ENCODE measurements around the gene USF3.

Gene USF3

DNA sequence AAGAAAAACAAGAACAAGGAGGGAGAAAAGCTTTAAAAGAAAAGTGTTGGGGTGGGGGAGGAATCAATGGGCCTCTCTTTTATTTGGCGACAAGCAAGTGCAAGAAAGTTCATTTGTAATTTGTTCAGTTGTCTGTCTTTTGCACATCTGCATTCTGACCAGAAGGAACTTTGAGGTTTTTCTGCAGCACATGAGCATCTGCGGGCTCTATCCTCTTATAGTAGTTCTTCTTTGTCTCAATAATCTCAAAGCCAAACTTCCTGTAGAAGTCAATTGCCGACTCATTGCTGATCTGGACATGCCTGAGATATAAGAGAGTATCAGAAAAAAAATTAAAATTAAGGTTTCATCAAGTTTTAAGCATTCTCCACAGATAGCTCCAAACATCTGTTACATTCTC is 25.2 kb upstream of the USF3 start:
- Mint-ChIP-seq H3K9me3 (no peaks in the 10 kb centered on the region), H3K4me1 (ENCODE audit: low read depth in 2 of 2) (peaks cover 2 to 23% of the 10 kb centered on the region in 2 donors), H3K36me3 (ENCODE audit: insufficient read depth) (peaks cover 62% of the 10 kb centered on the region), H3K27me3 (no peaks in the 10 kb centered on the region), H3K4me3 (no peak overlapping the region), H3K27ac (peak overlapping the region in 1 of 2 donors; percentile 23)
- no peak for DNase-seq
- ATAC-seq (replicated peaks): no peak

GRCh38 chr3:113719758-113720157 is 23.3 kb upstream of the USF3 start:
- peaks cover 61% of the 10 kb centered on the region for H3K36me3 Mint-ChIP-seq (ENCODE audit: insufficient read depth)
- no peaks in the 10 kb centered on the region for H3K27me3 Mint-ChIP-seq
- DNase-seq: no peak
- peaks cover under 1 to 13% of the 10 kb centered on the region in 2 donors for H3K4me1 Mint-ChIP-seq (ENCODE audit: low read depth in 2 of 2)
- H3K27ac Mint-ChIP-seq: no peak overlapping the region
- H3K9me3 Mint-ChIP-seq: no peaks in the 10 kb centered on the region
- no peak overlapping the region for H3K4me3 Mint-ChIP-seq
- no peak for ATAC-seq (replicated peaks)

GRCh38 chr3:113719294-113719693 is 22.9 kb upstream of the USF3 start:
- no peak for DNase-seq
- Mint-ChIP-seq H3K27ac (no peak overlapping the region), H3K4me1 (ENCODE audit: low read depth in 2 of 2) (peaks cover 0 to 9% of the 10 kb centered on the region in 2 donors), H3K9me3 (no peaks in the 10 kb centered on the region), H3K27me3 (no peaks in the 10 kb centered on the region), H3K36me3 (ENCODE audit: insufficient read depth) (peaks cover 57% of the 10 kb centered on the region), H3K4me3 (no peak overlapping the region)
- ATAC-seq (replicated peaks): no peak

GRCh38 chr3:113717818-113718217 is 21.4 kb upstream of the USF3 start:
- no peaks in the 10 kb centered on the region for H3K27me3 Mint-ChIP-seq
- peaks cover 52% of the 10 kb centered on the region for H3K36me3 Mint-ChIP-seq (ENCODE audit: insufficient read depth)
- peak overlapping the region; percentile 55 to 63 for H3K27ac Mint-ChIP-seq
- no peak for DNase-seq
- H3K4me1 Mint-ChIP-seq (ENCODE audit: low read depth in 2 of 2): peaks cover 0 to under 1% of the 10 kb centered on the region in 2 donors
- no peak overlapping the region for H3K4me3 Mint-ChIP-seq
- no peaks in the 10 kb centered on the region for H3K9me3 Mint-ChIP-seq
- ATAC-seq (replicated peaks): no peak

DNA sequence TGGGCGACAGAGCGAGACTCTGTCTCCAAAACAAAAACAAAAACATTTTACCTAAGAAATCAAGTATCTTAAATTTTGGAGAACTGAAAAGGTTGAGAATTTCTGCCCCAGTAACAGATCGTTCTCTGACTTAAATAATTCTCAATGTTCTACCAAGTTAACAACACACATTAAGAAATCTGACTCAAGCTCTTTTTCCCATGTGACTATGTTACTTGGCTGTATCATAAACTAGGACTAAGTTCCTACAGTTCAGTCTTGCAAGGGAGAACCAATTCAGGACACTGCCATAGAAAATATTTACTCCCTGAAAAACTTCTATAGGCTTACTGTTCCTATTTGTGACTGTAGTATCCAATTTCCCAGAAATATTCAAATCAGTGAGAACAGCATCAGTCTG is 20.9 kb upstream of the USF3 start:
- DNase-seq (no peak), ATAC-seq (replicated peaks) (no peak)
- Mint-ChIP-seq H3K9me3 (no peaks in the 10 kb centered on the region), H3K4me1 (ENCODE audit: low read depth in 2 of 2) (no peaks in the 10 kb centered on the region), H3K36me3 (ENCODE audit: insufficient read depth) (peaks cover 49% of the 10 kb centered on the region), H3K4me3 (no peak overlapping the region), H3K27ac (peak overlapping the region; percentile 55 to 63), H3K27me3 (no peaks in the 10 kb centered on the region)

DNA sequence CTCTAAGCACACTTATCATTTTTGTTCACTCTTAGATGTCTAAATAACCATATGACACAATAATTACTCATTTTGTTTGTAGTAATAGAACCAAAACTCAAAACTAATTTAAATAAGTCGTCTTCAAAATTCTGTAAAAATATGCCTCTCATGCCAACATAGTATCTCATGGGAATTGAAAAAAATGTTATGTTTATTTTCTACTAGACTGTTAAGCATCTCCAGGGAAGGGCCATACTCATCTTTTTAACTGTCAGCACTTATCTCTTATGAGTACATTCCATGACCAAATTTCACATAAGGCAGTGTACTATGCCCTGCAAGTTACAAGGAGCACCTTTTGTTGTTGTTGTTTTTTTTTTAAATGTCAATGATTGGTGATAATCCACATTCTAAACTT is 18.3 kb upstream of the USF3 start:
- ATAC-seq (replicated peaks): no peak
- no peaks in the 10 kb centered on the region for H3K4me1 Mint-ChIP-seq (ENCODE audit: low read depth in 2 of 2)
- H3K9me3 Mint-ChIP-seq: no peaks in the 10 kb centered on the region
- peaks cover 26% of the 10 kb centered on the region for H3K36me3 Mint-ChIP-seq (ENCODE audit: insufficient read depth)
- peak overlapping the region; percentile 7 to 20 for H3K27ac Mint-ChIP-seq
- H3K27me3 Mint-ChIP-seq: no peaks in the 10 kb centered on the region
- H3K4me3 Mint-ChIP-seq: no peak overlapping the region
- DNase-seq: no peak

DNA sequence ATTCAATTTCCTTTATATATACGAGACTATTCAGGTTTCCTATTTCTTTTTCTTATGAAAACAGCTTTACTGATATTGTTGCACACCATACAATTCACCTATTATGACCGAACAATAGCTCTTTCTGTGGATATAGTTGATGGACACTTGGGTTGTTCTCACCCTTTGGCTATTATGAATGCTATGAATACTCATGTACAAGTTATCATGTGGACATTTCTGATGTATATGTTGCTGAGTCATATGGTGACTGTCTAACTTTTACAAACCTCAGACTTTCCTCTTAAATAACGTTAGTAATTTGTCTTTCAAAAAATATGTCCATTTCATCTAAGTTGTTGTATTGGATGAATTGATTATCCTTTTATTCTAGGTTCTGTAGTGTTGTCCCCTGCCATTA is 15.7 kb upstream of the USF3 start:
- no peak overlapping the region for H3K27ac Mint-ChIP-seq
- H3K4me3 Mint-ChIP-seq: no peak overlapping the region
- no peaks in the 10 kb centered on the region for H3K9me3 Mint-ChIP-seq
- no peaks in the 10 kb centered on the region for H3K4me1 Mint-ChIP-seq (ENCODE audit: low read depth in 2 of 2)
- DNase-seq (no peak), ATAC-seq (replicated peaks) (no peak)
- peaks cover 15 to 19% of the 10 kb centered on the region in 2 donors for H3K27me3 Mint-ChIP-seq
- H3K36me3 Mint-ChIP-seq (ENCODE audit: insufficient read depth): peaks cover 12% of the 10 kb centered on the region

GRCh38 chr3:113707835-113708234 is 11.4 kb upstream of the USF3 start:
- Mint-ChIP-seq H3K27ac (no peak overlapping the region), H3K9me3 (no peaks in the 10 kb centered on the region), H3K4me3 (no peak overlapping the region), H3K27me3 (peaks cover 23 to 45% of the 10 kb centered on the region in 2 donors), H3K4me1 (ENCODE audit: low read depth in 2 of 2) (no peaks in the 10 kb centered on the region), H3K36me3 (ENCODE audit: insufficient read depth) (no peaks in the 10 kb centered on the region)
- DNase-seq: no peak
- ATAC-seq (replicated peaks): no peak

- ATAC-seq (replicated peaks) (no peak), DNase-seq (no peak)
- H3K27ac Mint-ChIP-seq: no peak overlapping the region
- H3K4me1 Mint-ChIP-seq (ENCODE audit: low read depth in 2 of 2): peaks cover 15 to 26% of the 10 kb centered on the region in 2 donors
- peaks cover 4% of the 10 kb centered on the region for H3K36me3 Mint-ChIP-seq (ENCODE audit: insufficient read depth)
- no peaks in the 10 kb centered on the region for H3K9me3 Mint-ChIP-seq
- H3K4me3 Mint-ChIP-seq: no peak overlapping the region
- no peaks in the 10 kb centered on the region for H3K27me3 Mint-ChIP-seq
Measured at GRCh38 chr3:113698956-113699355, 2.5 kb upstream of the USF3 start.

- H3K27ac Mint-ChIP-seq: no peak overlapping the region
- peaks cover 4% of the 10 kb centered on the region for H3K36me3 Mint-ChIP-seq (ENCODE audit: insufficient read depth)
- H3K9me3 Mint-ChIP-seq: no peaks in the 10 kb centered on the region
- peaks cover 20 to 32% of the 10 kb centered on the region in 2 donors for H3K4me1 Mint-ChIP-seq (ENCODE audit: low read depth in 2 of 2)
- no peak overlapping the region for H3K4me3 Mint-ChIP-seq
- DNase-seq (no peak), ATAC-seq (replicated peaks) (no peak)
- no peaks in the 10 kb centered on the region for H3K27me3 Mint-ChIP-seq
Measured at GRCh38 chr3:113698213-113698742, 1.8 kb upstream of the USF3 start.

- H3K27ac Mint-ChIP-seq: no peak overlapping the region
- no peak overlapping the region for H3K4me3 Mint-ChIP-seq
- DNase-seq: peak in 1 of 3 experiments; percentile 7
- no peaks in the 10 kb centered on the region for H3K9me3 Mint-ChIP-seq
- peaks cover 21 to 35% of the 10 kb centered on the region in 2 donors for H3K4me1 Mint-ChIP-seq (ENCODE audit: low read depth in 2 of 2)
- no peaks in the 10 kb centered on the region for H3K27me3 Mint-ChIP-seq
- H3K36me3 Mint-ChIP-seq (ENCODE audit: insufficient read depth): peaks cover 4% of the 10 kb centered on the region
- ATAC-seq (replicated peaks): no peak
Measured at GRCh38 chr3:113697500-113698090, 1.2 kb upstream of the USF3 start.

DNA sequence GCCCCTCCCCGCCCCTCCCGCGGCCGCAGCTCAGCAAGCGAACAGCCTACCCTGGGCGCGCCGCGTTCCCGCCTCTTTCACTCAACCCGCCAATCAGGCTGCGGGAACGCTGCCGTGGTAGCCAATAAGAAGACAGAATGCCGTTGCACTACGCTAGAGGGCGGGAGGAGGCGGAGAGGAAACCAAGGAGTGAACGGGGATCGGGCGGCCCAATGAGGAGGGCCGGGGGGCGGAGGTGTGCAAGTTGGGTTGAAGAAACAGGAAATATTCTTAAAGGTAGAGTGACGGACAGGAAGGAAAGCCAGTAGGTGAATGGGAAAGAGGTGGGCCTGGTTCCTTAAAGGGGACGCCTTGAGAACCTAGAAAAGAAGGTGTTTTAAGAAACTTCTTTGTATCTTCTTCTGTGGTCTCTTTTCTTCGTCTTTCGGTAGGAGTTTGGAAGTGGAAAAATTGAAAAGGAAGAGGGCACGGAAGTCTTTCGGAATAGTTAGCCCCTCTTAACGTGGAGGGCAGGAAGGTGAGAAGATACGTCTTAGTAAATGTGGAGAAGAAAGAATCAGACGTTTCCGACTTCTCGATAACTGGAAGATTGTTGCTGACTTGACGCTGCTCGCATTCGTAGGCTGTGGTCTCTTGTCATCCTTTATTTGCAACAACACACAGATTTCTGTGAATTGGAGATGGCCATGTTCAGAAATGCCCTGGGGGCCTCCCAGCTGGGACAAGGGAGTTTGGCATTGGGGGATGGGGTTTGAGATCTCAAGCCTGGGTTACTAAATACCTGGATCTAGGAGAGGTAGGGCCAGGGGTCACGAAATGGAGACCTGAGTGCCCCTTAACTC is 437 bp upstream of the USF3 start:
- ATAC-seq (replicated peaks): peak; percentile 83
- no peak overlapping the region for H3K4me3 Mint-ChIP-seq
- H3K9me3 Mint-ChIP-seq: no peaks in the 10 kb centered on the region

DNA sequence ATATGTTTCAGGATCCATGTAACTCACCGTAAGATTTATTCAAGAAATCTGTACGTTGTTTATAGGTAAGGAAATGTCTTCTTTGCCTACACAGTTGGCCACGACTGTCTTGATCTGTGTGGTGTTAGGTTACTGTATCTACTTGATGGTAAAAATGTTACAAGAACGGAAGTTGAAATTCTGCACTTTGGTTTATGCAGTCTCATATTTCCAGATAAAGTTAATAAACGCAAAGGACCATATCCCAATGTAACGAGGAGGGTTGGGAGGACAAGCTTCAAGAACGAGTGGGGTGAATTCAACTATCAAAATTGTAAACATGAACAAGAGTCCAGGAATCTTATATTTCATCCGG is 1.0 kb downstream of the USF3 start:
- Mint-ChIP-seq H3K4me3 (peak overlapping the region; percentile 82 to 92), H3K9me3 (no peaks in the 10 kb centered on the region), H3K27me3 (no peaks in the 10 kb centered on the region), H3K36me3 (ENCODE audit: insufficient read depth) (peaks cover 4% of the 10 kb centered on the region), H3K27ac (peak overlapping the region; percentile 92), H3K4me1 (ENCODE audit: low read depth in 2 of 2) (peaks cover 21 to 35% of the 10 kb centered on the region in 2 donors)
- ATAC-seq (replicated peaks) (no peak), DNase-seq (no peak)

More for the DNA sequence above, 437 bp upstream of the USF3 start:
- no peaks in the 10 kb centered on the region for H3K27me3 Mint-ChIP-seq
- peak; percentile 98 to 99 (median 98) for DNase-seq
- H3K27ac Mint-ChIP-seq: no peak overlapping the region
- peaks cover 21 to 35% of the 10 kb centered on the region in 2 donors for H3K4me1 Mint-ChIP-seq (ENCODE audit: low read depth in 2 of 2)
- H3K36me3 Mint-ChIP-seq (ENCODE audit: insufficient read depth): peaks cover 4% of the 10 kb centered on the region

- Mint-ChIP-seq H3K9me3 (no peaks in the 10 kb centered on the region), H3K36me3 (ENCODE audit: insufficient read depth) (no peaks in the 10 kb centered on the region), H3K27ac (no peak overlapping the region), H3K27me3 (no peaks in the 10 kb centered on the region), H3K4me3 (no peak overlapping the region), H3K4me1 (ENCODE audit: low read depth in 2 of 2) (peaks cover 13 to 40% of the 10 kb centered on the region in 2 donors)
- no peak for ATAC-seq (replicated peaks)
- no peak for DNase-seq
Measured at GRCh38 chr3:113690482-113690881, 6.0 kb downstream of the USF3 start.
